Measurements from ENCODE around the gene G3BP1. TPM values are rescaled to one million over a fixed set of nuclear protein-coding genes. Genes with fewer than 3 reads are reported as not detected.

G3BP1 gene
- total and polyA plus RNA-seq, 12 donors, result 10.6 to 132 (median 114) TPM

DNA sequence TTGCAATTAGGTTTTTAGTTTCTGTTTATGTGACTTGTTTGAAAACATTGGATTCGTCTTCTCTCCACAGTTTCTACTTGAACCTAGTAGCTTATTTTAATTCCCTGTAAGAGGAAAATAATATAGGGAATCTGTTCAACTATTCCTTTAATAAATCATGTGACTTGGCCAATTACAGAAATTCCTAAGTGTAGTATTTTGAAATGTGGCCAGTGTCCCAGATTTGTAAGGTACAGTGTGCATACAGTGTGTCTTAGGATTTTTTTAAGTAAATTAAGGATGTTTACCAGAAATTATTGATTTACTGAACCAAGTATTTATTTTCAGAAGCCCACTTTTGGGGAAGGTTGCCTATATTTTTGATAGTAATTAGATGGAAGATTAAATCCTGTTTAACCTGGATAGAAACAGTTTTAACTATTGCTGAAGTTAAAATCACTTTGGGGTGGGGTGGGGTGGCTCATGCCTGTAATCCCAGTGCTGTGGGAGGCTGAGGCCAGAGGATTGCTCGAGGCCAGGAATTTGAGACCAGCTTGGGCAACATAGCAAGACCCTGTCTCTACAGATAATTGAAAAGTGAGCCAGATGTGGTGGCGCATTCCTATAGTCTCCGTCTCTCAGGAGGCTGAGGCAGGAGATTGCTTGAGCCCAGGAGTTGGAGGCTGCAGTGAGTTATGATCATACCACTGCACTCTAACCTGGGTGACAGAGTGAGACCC lies 36.9 kb downstream of the G3BP1 start:
- DNase-seq (no peak), ATAC-seq (no peak)
- H3K4me3 ChIP-seq, result no peak overlapping the region
- WGBS, 2 donors, result 82 to 85% methylated on average over 4 of the region's 4 CpGs
- TF ChIP-seq, protein P1, sequence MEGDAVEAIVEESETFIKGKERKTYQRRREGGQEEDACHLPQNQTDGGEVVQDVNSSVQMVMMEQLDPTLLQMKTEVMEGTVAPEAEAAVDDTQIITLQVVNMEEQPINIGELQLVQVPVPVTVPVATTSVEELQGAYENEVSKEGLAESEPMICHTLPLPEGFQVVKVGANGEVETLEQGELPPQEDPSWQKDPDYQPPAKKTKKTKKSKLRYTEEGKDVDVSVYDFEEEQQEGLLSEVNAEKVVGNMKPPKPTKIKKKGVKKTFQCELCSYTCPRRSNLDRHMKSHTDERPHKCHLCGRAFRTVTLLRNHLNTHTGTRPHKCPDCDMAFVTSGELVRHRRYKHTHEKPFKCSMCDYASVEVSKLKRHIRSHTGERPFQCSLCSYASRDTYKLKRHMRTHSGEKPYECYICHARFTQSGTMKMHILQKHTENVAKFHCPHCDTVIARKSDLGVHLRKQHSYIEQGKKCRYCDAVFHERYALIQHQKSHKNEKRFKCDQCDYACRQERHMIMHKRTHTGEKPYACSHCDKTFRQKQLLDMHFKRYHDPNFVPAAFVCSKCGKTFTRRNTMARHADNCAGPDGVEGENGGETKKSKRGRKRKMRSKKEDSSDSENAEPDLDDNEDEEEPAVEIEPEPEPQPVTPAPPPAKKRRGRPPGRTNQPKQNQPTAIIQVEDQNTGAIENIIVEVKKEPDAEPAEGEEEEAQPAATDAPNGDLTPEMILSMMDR (IDR thresholded peaks at IDR 0.05), result no peak
- H3K4me1 ChIP-seq, result peaks cover 0 to 65% (median 39%) of the 10 kb centered on the region in 9 donors
- intact Hi-C loops (cut with DNase I), result no loop called here
- H3K27ac ChIP-seq, result no peak overlapping the region
- peaks cover 0 to 92% (median 6%) of the 10 kb centered on the region in 9 donors for H3K36me3 ChIP-seq
- no peaks in the 10 kb centered on the region for H3K27me3 ChIP-seq
- H3K9me3 ChIP-seq, result no peaks in the 10 kb centered on the region

DNA sequence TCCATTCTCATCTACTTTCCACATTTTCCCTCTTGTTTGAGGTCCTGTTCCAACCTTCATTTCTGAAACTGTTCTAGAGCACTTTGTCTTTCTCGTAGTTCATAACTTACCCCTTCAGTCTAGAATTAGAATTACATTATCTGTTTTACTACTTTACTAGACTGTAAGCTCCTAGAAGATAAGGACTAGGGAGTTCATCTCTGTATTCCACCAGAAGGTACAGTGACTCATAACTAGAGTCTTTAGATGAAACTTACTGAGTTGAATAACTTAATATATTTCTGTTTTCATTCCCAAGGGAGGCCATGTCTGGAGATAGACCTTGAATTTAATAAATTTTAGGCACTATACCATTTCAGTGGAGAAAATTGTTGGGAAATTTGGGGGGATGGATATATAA lies 38.7 kb downstream of the G3BP1 start:
- no peaks in the 10 kb centered on the region for H3K27me3 ChIP-seq
- no peaks in the 10 kb centered on the region for H3K9me3 ChIP-seq
- peaks cover 0 to 91% (median 0%) of the 10 kb centered on the region in 9 donors for H3K36me3 ChIP-seq
- intact Hi-C loops (cut with DNase I), result loop anchor here in 1 of 10 donors (5.0 kb wide), 1 partner anchor 33 kb away; no protein-coding TSS in a partner anchor
- TF ChIP-seq, protein P1 (IDR thresholded peaks at IDR 0.05), result no peak
- no peak overlapping the region for H3K4me3 ChIP-seq
- ATAC-seq (no peak), DNase-seq (no peak)
- H3K27ac ChIP-seq, result no peak overlapping the region
- H3K4me1 ChIP-seq, result peaks cover 0 to 58% (median 32%) of the 10 kb centered on the region in 9 donors
- WGBS, 2 donors, result 52 to 78% methylated on average over 1 of the region's 1 CpG

DNA sequence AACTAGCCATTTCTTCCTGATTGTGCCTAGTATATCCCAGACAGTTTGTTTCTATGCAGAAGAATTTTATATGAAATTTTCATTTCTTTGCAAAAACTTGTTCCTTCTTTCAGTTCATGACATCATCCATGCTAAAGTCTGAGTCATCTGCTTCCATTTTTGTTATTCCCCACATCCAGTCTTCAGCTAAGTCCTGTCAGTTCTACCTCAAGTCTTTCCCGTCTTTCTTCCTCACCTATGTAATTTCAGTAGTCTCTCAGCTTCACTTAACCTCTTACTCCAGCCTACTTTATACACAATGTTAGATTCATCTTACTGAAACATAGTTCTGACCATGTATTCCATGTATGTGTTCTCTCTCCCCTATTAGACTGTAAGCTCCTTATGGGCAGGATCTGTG lies 39.1 kb downstream of the G3BP1 start:
- DNase-seq, result no peak
- Histone ChIP-seq H3K4me1 (peaks cover 0 to 53% (median 29%) of the 10 kb centered on the region in 9 donors), H3K4me3 (no peak overlapping the region), H3K36me3 (peaks cover 0 to 89% (median 0%) of the 10 kb centered on the region in 9 donors), H3K27me3 (no peaks in the 10 kb centered on the region), H3K9me3 (no peaks in the 10 kb centered on the region), H3K27ac (peak overlapping the region in 3 of 10 donors; percentile 30 to 53 (median 41))
- 97 to 98% methylated on average over 1 of the region's 1 CpG for WGBS, 2 donors
- TF ChIP-seq, protein P1 (IDR thresholded peaks at IDR 0.05), result no peak
- intact Hi-C loops (cut with DNase I), result loop anchor here in 1 of 10 donors (5.0 kb wide), 1 partner anchor 34 kb away; no protein-coding TSS in a partner anchor
- no peak for ATAC-seq

DNA sequence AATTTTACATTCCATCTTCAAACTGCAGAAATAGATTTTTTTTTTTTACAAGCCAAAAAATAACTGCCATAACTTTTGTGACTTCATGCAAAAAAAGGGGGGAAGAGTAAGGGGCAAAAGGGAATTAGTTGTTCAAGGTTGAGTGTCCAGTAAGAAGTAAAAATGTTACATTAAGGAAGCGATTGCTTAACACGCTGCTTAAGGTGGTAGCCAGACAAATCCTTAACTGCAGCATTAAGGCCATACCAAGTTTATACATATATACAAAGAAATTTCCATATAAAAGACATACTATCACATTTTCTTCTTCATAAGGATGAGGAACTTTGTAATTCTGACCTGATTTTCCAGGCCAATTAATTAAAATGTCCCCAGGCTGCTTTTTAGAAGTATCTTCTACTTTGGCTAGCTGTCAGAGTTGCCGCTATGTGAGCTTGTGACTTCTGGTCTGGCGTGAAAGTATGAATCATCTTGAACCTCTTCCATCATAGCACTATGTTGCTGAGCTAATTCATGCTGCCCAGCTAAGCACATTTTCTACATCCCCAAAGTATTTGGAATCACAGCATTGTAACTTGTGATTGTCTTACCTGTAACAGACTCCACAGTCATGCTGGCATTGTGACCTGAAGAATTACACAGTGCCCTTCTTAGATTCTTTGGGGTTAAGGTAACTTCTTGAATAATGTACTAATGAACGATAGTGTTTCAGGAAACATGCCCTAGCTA lies 40.0 kb downstream of the G3BP1 start:
- Histone ChIP-seq H3K36me3 (peaks cover 0 to 88% (median 0%) of the 10 kb centered on the region in 9 donors), H3K9me3 (no peaks in the 10 kb centered on the region), H3K4me1 (peaks cover 0 to 44% (median 28%) of the 10 kb centered on the region in 9 donors), H3K27me3 (no peaks in the 10 kb centered on the region), H3K27ac (peak overlapping the region in 7 of 10 donors; percentile 18 to 66 (median 51)), H3K4me3 (no peak overlapping the region)
- intact Hi-C loops (cut with DNase I), result loop anchor here in 1 of 10 donors (5.0 kb wide), 1 partner anchor 34 kb away; no protein-coding TSS in a partner anchor
- ATAC-seq, result peak; percentile 79 to 92 (median 90)
- TF ChIP-seq, protein P1 (IDR thresholded peaks at IDR 0.05), result no peak
- 65 to 70% methylated on average over 5 of the region's 5 CpGs for WGBS, 2 donors
- peak in 1 of 2 donors; percentile 31 for DNase-seq

All from heart right ventricle (tissue), 16 donors.